Activated CD8-positive, alpha-beta memory T cell treated with anti-CD3 and anti-CD28 coated beads, Interleukin-2, amount 50 U/mL, for 1 hour (primary cell): ENCODE measurements around the gene SPPL2B.

ENCODE experiments used
- DNase-seq: peaks from one replicate; pipeline ENCODE4 v3.0.0-alpha.2; 2020; ENCODE audit errors: extremely low read depth

The SPPL2B gene

GRCh38 chr19:2302319-2303210 lies 25.9 kb upstream of the SPPL2B start:
- DNase-seq = no peak

- no peak for DNase-seq
Observed at GRCh38 chr19:2303211-2303798, 25.2 kb upstream of the SPPL2B start.

- no peak for DNase-seq
Observed at GRCh38 chr19:2305452-2306280, 22.8 kb upstream of the SPPL2B start.

GRCh38 chr19:2306281-2306806 lies 22.1 kb upstream of the SPPL2B start:
- no peak for DNase-seq

GRCh38 chr19:2306971-2307370 lies 21.5 kb upstream of the SPPL2B start:
- no peak for DNase-seq

- DNase-seq = no peak
Observed at GRCh38 chr19:2307518-2308012, 20.9 kb upstream of the SPPL2B start.

GRCh38 chr19:2308114-2308556 lies 20.3 kb upstream of the SPPL2B start, which contains the start of gene LINGO3:
LINGO3 (minus strand) TSS chr19:2308154; CDS start chr19:2291776, 16,378 bp downstream.
- no peak for DNase-seq

- DNase-seq = no peak
Observed at GRCh38 chr19:2309734-2310362, 18.6 kb upstream of the SPPL2B start.

GRCh38 chr19:2311093-2311492 lies 17.4 kb upstream of the SPPL2B start:
- DNase-seq = no peak

- no peak for DNase-seq
Observed at GRCh38 chr19:2312820-2313501, 15.5 kb upstream of the SPPL2B start.

- no peak for DNase-seq
Observed at GRCh38 chr19:2315121-2315817, 13.2 kb upstream of the SPPL2B start.

- DNase-seq = no peak
Observed at GRCh38 chr19:2315818-2316353, 12.6 kb upstream of the SPPL2B start.

- DNase-seq = no peak
Observed at GRCh38 chr19:2317300-2317699, 11.2 kb upstream of the SPPL2B start.

- no peak for DNase-seq
Observed at GRCh38 chr19:2317756-2318155, 10.7 kb upstream of the SPPL2B start.

- DNase-seq = no peak
Observed at GRCh38 chr19:2318923-2319322, 9.6 kb upstream of the SPPL2B start.

- no peak for DNase-seq
Observed at GRCh38 chr19:2319551-2319950, 8.9 kb upstream of the SPPL2B start.

- DNase-seq = no peak
Observed at GRCh38 chr19:2320049-2320448, 8.4 kb upstream of the SPPL2B start.

- no peak for DNase-seq
Observed at GRCh38 chr19:2320939-2321338, 7.5 kb upstream of the SPPL2B start.

- no peak for DNase-seq
Observed at GRCh38 chr19:2321565-2322283, 6.8 kb upstream of the SPPL2B start.
